GM19452 (cell line): ENCODE data around the gene NCBP1.
A peak's percentile ranks its signal among the peaks of the same experiment; 100 is the strongest.
"Not testable (repeated sequence)": the region's sequence is repeated elsewhere in the genome, so short reads cannot be mapped to it uniquely, and the experiment has no call there.

Experiments
- ATAC-seq: cut with Tn5 transposase; IDR thresholded peaks from one replicate; pipeline ENCODE4 v1.9.1; 2021; ENCODE audit not compliant: unreplicated experiment

The NCBP1 gene, protein sequence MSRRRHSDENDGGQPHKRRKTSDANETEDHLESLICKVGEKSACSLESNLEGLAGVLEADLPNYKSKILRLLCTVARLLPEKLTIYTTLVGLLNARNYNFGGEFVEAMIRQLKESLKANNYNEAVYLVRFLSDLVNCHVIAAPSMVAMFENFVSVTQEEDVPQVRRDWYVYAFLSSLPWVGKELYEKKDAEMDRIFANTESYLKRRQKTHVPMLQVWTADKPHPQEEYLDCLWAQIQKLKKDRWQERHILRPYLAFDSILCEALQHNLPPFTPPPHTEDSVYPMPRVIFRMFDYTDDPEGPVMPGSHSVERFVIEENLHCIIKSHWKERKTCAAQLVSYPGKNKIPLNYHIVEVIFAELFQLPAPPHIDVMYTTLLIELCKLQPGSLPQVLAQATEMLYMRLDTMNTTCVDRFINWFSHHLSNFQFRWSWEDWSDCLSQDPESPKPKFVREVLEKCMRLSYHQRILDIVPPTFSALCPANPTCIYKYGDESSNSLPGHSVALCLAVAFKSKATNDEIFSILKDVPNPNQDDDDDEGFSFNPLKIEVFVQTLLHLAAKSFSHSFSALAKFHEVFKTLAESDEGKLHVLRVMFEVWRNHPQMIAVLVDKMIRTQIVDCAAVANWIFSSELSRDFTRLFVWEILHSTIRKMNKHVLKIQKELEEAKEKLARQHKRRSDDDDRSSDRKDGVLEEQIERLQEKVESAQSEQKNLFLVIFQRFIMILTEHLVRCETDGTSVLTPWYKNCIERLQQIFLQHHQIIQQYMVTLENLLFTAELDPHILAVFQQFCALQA

DNA sequence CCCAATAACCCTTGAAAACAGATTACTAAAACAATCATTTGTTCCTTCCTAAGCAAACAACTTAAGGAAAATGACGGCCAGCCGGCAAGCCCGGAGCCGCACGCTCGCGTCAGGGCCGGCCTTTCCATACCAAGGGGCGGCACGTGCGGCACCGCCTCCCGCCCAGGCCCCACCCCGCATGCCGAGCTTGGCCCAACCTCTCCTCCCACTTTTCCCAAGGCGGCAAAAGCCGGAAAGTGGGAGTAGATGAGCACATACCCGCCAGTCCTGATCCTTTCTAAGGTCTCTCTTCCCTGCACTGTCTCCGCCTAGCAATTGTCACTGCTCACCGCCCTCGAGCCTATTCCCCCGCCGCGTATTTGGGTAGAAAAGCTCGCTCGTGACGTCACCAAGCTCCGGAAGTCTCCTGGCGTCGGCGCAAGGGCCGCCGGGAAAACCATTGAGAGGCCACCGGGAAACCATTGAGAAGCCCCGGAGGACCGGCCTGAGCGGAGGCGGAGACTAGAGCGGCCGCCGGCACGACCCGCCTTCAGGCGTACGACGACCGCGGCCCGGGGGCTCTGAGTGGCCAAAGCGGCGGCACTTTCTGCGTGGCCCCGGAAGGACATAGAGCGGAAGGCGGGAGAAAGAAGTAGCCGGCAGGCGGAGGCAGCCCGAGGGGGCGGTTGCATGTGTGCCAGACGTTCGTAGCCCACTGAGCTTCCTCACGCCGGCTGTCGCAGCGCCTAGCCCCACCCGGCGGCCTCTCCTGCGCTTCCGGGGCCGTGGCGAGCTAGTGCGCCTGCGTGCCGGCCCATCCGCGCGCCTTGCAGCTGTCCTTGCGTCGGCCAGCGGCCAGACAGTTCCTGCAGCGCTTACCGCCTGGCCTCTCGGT lies at the start of gene NCBP1, which contains the start of gene TSTD2:
Gene NCBP1, plus strand, starts transcription at position 837 of the 874 bp plus-strand sequence. CDS start 61 bp downstream, outside the sequence.
Gene TSTD2, minus strand, starts transcription at position 384 of the 874 bp plus-strand sequence. CDS start 5,806 bp downstream, outside the sequence.
- peak; percentile 89 for ATAC-seq

DNA sequence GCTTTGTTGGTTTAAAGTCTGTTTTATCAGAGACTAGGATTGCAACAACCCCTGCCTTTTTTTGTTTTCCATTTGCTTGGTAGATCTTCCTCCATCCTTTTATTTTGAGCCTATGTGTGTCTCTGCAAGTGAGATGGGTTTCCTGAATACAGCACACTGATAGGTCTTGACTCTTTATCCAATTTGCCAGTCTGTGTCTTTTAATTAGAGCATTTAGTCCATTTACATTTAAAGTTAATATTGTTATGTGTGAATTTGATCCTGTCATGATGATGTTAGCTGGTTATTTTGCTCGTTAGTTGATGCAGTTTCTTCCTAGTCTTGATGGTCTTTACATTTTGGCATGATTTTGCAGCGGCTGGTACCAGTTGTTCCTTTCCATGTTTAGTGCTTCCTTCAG lies 48.8 kb upstream of the NCBP1 start:
- not testable (repeated sequence) for ATAC-seq

DNA sequence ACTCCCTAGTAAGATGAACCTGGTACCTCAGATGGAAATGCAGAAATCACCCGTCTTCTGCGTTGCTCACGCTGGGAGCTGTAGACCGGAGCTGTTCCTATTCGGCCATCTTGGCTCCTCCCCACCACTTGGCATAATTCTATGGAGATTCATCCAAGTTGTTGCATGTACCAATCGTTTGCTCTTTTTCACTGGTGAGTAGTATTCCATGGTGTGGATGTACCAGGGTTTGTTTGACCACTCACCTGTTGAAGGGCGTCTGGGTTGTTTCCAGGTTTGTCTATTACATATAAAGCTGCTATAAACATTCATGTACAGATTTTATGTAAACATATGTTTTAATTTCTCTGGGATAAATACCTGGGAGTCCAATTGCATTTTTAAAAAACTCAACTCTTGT lies 46.7 kb upstream of the NCBP1 start:
- not testable (repeated sequence) for ATAC-seq

DNA sequence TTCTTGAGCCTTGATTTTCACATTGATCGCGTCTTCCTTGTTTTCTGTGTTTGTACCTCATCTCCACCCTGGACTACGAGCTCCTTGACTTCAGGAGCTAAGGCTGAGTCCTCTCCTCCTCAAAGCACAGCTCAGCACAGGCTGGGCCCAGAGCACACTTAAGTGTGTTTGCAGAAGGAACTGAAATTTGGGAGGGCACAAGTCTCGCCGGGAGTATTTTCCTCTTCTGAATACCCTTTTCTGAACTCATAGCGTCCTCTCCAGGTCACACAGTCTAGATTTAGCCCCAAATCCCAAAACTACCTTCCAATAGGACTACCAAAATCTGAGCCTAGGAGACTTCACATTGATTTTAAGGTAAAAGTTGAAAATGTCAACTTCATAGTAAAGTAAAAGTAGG lies 42.1 kb upstream of the NCBP1 start:
- ATAC-seq = no peak

DNA sequence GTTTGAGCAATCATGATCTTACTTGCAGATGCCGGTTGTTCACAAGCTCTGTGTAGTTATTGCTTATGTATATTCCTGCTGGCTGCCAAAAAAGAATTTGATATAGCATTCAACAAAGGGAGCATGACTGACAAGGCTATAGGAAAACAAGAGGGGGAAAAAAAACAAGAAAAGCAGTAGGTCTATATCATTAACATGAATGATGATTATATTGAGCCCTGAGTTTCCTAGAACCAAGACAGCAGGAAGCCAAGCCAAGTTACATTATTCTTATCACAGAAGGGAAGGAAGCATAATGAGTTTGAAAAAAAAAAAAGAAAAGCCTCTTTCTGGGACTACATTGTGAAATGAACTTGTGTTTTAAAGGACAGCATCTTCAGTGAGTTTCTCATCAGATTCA lies 41.5 kb upstream of the NCBP1 start:
- no peak for ATAC-seq

DNA sequence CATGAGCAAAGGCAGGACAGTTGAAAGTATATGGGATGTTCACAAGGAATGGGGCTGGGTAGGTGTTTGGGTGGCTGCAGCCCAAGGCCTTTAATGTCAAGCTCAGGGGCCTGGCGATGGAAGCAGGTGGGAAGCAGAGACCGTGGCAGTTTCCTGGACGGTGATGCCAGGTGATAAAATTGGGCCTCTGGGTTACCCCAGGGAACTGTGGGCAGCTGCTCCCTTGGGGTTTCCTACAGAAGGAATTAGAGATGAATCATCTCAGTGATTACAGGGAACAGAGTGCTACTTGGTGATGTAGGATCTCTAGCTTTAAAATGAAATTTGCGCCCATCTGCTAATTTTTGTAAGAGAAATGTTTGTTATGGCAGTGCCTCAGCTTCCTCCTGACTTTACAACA lies 39.7 kb upstream of the NCBP1 start:
- no peak for ATAC-seq

DNA sequence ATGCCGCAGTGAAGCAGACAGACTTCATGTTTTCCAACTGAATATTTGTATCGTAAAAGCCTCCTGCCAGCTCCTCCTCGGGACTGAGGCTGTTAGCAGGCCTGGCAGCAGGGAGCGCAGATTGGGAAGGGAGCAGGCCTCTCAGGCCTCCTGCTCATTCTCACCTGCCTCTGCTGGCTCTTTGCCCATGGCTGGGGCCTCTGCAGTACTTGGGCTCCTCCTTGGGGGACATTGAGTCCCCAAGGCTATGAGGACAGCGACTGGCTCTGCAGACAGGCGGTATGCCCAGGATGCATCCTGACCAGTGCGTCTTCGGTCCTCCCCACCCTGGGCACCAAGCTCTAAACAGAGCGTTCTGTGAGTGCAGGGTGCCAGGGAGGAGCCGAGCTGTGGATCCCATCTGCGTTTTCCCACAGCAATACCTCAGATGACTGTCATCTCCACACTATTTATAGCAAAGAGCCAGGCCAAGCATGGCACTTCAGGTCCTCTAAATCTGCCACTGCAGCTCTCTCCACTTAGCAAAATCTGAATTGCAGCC lies 39.2 kb upstream of the NCBP1 start:
- no peak for ATAC-seq

DNA sequence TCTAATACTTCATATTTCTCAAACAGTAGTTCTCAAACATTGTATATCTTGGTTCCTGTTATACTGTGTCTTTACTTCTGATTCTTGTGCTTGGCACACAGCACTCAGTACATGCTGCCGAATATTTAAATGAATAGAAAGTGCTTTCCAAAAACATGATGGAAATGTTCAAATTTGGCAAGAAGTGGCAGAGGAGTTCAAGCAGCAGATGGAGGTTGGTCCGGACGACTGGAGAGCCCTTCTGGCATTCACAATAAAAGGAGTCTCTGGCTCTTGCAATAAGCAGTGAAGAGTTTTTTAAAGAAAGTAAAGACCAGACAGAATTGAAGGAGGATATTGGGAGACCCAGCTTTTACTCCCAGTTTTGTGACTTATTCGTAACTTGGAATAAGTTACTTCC lies 36.7 kb upstream of the NCBP1 start:
- ATAC-seq = no peak

DNA sequence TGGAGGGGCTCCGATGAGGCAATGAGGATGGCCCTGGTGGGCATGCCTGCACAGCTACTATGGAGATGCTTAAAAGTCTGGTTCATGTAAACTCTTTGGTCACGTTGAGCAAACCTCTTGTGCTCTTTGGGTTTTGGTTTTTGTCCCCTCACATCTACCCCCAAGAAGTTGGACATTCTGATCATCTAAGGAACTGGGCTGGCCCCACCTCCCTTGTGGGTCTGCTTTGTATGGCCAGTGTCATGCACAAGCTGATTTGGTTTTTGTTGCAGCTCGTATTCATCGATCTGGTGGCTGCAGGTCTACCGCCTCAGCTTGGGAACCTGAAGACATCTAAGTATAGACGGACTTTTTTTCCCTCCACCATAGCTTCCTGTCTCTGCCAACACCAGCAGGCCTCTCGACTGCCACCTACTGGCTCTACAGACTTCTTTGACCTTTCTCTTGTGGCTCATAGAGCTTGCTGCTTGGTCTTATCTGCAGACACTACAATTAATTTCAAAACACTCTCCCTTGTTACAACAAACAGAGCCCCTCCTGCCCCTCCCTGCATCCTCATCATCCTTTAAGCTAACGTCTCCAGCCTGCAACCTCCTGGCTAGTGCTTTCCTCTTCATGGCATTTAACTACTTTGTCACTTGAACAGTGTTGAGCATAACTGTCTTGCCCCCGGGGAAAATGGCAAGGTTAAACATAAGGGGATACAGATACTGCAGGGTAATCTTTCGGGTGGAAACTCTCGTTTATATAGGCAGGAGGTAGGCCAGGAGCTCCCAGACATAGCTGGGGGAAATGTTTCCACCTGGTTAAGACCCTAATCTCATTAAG lies 34.9 kb upstream of the NCBP1 start:
- ATAC-seq = peak; percentile 89

DNA sequence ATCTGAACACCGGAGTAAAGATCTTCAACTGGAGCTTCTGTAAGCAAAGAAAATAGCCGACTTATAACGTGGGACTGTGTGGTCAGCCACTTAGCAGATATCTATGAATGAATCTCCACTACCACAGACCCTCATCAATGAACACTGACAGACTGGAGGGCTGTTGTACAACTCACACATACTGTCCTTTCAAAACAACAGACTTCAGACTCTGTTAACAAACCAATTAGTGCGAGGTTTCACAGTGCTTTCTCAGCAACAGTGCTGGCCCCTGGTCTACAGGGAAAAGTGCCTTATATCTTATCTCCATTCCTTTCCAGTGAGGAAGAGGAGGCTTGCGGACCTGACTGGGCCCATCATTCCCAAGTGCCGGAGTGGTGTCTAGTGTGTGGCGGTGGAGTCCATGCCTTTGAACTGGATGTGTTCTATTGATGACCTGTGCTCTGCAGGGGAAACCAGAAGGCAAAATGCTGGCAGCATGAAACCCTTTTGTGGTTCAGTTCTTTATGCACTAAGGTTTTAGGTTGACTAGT lies 34.2 kb upstream of the NCBP1 start:
- no peak for ATAC-seq

DNA sequence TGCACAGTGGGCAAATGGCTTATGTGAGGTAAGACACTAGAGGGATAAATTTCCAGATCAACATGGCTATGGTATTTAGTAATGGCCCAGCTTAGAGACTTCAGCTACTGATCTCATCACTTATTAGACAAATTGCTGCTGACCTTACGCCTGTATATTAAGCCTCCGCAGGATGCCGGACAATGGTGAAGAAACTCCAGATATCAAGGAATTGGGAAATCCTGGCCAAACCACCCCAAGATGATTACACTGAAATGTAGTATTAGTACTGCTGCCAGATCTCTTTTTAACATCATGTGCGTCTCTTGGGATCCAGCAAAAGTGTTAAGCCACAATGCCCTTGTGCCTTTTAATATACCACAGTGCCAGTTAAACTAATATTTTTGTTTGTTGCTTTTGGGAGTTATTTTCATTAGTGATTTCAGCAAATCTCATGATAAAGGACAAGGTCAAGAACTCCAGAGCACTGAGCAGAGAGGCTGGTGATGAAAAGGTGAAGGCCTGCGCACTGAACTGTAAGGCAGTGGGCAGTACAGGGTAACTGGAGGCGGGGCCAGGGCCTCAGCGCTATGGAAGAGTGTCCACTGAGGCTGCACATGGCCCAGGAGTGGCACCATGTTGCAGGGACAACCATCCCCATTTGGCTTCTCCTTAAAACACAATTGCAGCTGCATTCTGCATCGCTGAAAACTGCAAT lies 32.9 kb upstream of the NCBP1 start:
- no peak for ATAC-seq

DNA sequence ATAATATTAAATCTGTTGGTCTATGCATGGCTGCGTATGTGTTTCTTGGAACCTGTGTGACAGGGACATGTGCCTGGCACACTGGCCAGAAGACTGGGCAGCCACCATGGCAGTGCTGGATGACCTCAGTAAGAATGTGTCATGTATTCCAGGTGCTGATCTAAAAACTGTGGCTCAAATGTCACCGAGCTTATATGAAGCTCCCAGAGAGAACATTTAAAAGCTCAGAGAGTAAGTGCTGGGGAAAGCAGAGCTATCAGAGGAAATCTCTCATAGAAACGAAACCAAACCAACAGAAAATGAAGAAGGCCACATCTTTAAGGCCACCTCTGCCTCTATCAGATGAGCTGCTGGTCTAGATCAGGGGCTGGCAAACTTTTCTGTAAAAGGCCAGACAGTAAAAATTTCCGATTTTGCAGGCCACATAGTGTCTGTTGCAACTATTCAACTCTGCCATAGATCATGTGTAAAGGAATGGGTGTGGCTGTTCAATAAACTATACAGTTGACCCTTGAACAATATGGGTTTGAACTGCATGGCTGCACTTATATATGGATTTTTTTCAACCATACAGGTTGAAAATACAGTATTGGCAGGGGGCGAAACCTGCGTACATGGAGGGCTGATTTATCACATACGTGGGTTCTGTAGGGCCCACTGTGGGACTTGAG lies 32.3 kb upstream of the NCBP1 start:
- ATAC-seq = no peak

DNA sequence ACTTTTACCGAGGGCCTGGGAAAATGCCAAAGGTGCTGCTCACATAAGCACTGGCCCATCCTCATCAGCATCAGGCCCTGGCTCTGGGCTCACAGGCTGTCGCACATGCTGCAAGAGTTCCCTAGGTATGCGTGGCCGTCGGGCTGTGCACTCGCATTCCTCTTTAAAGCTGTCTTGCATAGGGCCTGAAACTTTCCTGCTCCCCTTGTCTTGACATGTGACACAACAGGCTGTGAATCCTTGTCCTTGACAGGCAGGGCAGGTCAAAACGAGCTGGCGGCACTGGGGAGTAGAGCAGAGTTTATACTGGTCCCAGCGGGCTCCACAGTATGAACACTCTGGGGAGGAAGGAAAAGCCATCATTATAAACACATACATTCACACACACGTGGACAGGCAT lies 31.2 kb upstream of the NCBP1 start:
- ATAC-seq = no peak

DNA sequence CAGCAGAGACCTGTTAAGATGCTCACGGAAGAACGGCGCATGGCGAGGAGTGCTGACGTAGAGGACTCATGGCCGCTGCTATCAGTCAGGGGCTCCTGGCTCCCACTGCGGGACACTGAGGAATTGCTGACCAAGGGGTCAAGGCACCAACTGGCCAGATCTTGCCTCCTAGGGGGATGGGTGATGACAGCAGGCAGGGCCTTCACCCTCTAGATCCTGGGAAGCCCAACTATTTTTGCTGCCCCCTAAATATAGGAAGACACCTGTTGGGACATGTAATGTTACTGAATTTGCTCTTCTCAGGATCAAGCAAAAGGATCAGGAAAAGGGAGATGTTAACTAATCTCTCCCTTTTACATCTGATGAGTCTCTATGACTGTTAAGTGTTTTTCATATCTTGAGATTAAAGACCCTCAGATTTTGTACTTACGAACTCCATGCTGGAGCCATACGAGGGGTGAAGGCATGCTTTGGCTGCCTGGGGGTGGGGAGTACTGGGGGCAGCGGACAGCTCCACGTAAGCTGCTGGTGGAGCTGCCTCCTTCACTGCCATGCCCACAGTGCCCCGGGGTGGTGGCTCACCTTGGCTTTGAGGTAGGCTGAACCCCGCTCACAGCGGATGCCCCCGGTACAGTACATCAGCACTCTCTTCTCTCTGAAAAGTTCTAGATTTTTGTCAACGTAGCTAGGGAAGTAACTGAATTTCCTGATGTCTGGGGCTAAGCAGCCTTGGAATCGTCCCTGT lies 28.5 kb upstream of the NCBP1 start:
- no peak for ATAC-seq

DNA sequence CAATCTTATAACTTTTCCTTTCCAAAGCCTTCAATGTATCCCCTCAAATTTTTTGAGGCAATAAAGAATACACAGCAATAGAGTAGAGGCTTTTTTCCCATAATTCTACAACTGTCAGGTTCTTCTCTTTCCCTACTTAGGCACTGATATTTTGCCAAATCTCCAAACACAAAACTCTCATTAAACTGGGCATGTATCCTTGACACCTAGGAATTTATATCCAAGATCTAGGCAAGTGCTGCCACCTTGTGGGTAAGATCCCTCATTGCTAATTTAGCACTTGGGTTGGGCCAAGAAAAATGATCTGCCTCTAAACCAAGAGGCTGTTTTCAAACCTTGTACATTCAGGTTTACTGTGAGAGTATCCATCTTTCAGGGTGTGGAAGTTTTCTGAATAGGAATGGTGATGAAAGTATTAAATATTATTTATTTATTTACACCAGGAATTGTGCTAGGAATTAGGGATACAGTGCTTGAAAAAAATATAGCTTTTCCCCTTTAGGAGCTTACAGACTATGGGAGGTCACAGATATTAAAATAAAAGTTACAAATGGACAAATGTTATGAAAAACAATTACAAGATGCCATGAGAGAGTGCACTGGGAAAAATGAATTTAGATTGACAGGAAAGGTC lies 18.1 kb upstream of the NCBP1 start:
- no peak for ATAC-seq

DNA sequence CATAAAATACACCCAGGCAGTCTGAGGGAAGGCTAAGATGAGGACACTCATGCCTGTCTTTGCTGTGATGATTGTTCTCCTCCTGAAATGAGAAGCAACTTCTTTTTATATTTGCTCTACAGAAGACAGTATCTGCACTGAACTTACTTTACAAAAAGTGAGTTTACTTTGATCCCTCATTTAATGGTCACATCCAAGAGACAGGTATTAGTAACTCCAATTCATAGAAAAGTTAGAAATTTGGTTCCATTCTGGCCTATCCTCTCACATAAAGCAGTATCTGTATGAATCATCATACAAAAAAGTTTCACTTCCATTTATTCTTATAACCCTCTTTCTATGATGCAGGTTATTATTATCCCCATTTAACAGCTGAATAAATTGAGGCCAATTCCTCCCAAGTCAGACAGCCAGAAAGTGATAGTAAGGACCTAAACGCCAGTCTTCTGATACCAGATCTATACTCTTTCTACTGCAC lies 15.6 kb upstream of the NCBP1 start:
- no peak for ATAC-seq

DNA sequence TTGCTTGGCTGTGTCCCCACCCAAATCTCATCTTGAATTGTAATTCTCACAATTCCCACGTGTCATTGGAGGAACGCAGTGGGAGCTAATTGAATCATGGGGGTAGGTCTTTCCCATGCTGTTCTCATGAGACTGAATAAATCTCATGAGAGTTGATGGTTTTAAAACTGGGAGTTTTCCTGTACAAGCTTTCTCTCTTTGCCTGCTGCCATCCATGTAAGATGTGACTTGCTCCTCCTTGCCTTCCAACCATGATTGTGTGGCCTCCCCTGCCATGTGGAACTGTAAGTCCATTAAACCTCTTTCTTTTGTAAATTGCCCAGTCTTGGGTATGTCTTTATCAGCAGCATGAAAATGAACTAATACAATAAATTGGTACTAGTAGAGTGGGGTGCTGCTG lies 13.6 kb upstream of the NCBP1 start:
- ATAC-seq = not testable (repeated sequence)
